GM20000 (cell line): ENCODE results near the gene ATP6V1F.

Source experiments
- DNase-seq: peaks from one replicate; pipeline ENCODE4 v3.0.0; 2012; ENCODE audit warnings: low spot score
- CTCF ChIP-seq: IDR thresholded peaks from 2 replicates; pipeline ENCODE4 v1.5.1; 2012; ENCODE audit warnings: mild to moderate bottlenecking, control low read depth; ENCODE audit errors: extremely low read depth, missing control alignments

Gene ATP6V1F

GRCh38 chr7:128827248-128827958 is 35.3 kb upstream of the ATP6V1F start:
- TF ChIP-seq CTCF = no peak
- DNase-seq = no peak

DNA sequence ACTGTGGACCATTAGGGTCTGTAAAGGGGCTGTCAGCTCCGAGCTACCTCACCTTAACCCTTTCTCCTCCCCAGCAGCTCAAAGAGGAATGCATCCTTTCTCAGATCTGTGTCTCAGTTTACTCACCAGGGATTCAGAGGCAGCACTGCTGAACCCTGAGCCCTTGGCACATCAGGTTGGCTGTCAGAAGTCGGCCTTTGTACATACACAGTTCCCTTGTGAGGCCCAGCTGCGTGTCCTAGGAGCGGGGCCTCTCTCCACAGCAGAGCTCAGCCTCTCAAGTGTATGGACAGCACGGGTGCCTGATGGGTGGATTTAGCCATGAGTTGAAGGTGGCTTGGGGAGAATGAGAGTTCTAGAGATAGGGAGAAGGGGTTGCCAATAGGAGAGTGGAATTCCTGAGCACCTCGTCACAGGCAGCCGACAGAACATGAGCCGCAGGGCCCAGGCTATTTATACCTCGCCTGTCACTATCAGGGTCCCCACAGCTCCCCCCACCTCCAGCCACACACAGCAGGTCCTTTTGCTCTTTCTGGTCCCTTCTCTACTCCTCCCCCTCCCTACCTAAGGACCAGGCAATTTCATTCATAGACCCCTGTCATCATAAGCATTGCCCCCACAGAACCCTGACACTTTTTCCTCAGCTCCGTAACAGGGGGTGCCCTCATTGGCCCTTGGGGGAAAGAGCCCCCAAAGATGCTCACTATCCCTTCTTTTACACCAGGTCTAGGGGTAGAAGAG is 34.5 kb upstream of the ATP6V1F start:
- no peak for DNase-seq
- TF ChIP-seq CTCF = no peak

DNA sequence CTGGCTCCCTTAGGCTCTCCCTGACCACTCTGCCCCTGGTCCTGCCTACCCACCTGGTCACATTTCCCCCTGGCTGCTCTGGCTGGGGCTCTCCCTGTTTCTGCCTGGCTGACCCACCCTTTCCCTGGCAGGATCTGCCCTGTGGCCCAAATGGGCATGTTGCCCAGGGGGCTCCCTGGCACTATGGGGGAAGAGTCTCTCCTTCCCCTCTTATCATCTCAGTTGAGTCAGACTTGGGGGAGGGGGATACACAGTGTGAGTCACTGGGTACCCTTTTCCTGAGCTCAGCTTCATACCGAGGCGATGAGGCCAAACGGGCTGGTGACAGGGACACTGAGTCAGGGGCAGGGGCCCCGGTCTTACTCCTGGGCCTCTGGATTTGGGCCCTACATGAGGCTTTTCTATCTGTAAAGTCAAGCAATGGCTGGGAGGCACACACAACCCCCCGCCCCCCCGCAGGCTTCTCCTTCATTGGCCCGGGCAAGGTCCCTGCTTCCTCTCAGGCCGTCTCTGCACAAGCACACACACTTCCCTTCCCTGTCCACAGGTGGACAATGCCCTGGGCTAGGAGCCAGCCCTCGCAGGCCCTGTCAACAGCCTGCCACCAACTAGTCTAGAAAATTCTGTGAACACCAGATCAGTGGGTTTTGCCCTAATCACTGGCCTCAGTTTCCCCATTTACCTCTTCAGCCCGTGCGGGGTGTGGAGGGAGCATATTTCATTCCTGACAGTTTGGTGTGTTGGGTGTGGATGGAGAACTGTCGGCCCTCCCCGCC is 33.1 kb upstream of the ATP6V1F start:
- no peak for TF ChIP-seq CTCF
- DNase-seq = no peak

GRCh38 chr7:128830231-128831177 is 32.2 kb upstream of the ATP6V1F start, which contains the start of gene FLNC:
FLNC (plus strand) TSS chr7:128830406; CDS start chr7:128830638, 232 bp downstream.
- no peak for TF ChIP-seq CTCF
- peak; percentile 52 for DNase-seq

- TF ChIP-seq CTCF = no peak
- peak; percentile 59 for DNase-seq
Observed at GRCh38 chr7:128831178-128831993, 31.3 kb upstream of the ATP6V1F start.
